Vagina (tissue), 2 donors: ENCODE results near the gene LTB4R2.

Experiments
- POLR2A ChIP-seq, 2 donors: fragments of 450-650 bp; IDR thresholded peaks; one replicate each; pipeline ENCODE4 v1.6.1; 2017; ENCODE audit warnings: antibody characterized with exemption in 2 of 2, mild to moderate bottlenecking in 2 of 2, moderate library complexity in 2 of 2
- TF ChIP-seq, protein P1 (sequence below), 3 experiments: fragments of 450-650 bp in 2 of 3; fragments of 200-600 bp in 1 of 3; sonication (generic) in 1 of 3; IDR thresholded peaks; one replicate each; pipeline ENCODE4 v1.5.1; 2017 to 2019; ENCODE audit warnings: antibody characterized with exemption in 3 of 3, mild to moderate bottlenecking in 2 of 3, moderate library complexity in 2 of 3

GRCh38 chr14:24269910-24270536 lies 39.9 kb upstream of the LTB4R2 start:
- TF ChIP-seq, protein P1, sequence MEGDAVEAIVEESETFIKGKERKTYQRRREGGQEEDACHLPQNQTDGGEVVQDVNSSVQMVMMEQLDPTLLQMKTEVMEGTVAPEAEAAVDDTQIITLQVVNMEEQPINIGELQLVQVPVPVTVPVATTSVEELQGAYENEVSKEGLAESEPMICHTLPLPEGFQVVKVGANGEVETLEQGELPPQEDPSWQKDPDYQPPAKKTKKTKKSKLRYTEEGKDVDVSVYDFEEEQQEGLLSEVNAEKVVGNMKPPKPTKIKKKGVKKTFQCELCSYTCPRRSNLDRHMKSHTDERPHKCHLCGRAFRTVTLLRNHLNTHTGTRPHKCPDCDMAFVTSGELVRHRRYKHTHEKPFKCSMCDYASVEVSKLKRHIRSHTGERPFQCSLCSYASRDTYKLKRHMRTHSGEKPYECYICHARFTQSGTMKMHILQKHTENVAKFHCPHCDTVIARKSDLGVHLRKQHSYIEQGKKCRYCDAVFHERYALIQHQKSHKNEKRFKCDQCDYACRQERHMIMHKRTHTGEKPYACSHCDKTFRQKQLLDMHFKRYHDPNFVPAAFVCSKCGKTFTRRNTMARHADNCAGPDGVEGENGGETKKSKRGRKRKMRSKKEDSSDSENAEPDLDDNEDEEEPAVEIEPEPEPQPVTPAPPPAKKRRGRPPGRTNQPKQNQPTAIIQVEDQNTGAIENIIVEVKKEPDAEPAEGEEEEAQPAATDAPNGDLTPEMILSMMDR (IDR thresholded peaks at IDR 0.05), result no peak
- no peak for TF ChIP-seq POLR2A (IDR thresholded peaks at IDR 0.05)
